AG04449 (cell line): ENCODE results near the gene GSDMA.

Experiments used
- CTCF ChIA-PET: fragments of 350-600 bp; formaldehyde crosslinking; extraction: SDS; loops from one replicate; lab custom pipeline; 2021; ENCODE audit warnings: antibody characterized with exemption; lab: Yijun Ruan, JAX
- POLR2A ChIA-PET: fragments of 400-600, 350-600 bp; formaldehyde crosslinking; extraction: SDS; loops from one replicate; lab custom pipeline; 2020; ENCODE audit warnings: antibody characterized with exemption, inconsistent platforms; lab: Yijun Ruan, JAX
- DNase-seq: peaks from one replicate; pipeline ENCODE4 v3.0.0-alpha.2; 2010; ENCODE audit warnings: low read depth, low spot score
- H3K4me3 ChIP-seq: 2 replicates; pipeline ENCODE4 v1.5.1; 2011; ENCODE audit warnings: low read depth, mild to moderate bottlenecking, control low read depth, low read length
- CTCF ChIP-seq: IDR thresholded peaks from one replicate; pipeline ENCODE4 v1.5.1; 2011; ENCODE audit warnings: mild to moderate bottlenecking, moderate library complexity, low read length, control low read depth, inconsistent platforms; ENCODE audit not compliant: insufficient read depth; ENCODE audit errors: missing control alignments

The GSDMA gene

GRCh38 chr17:39979016-39979670, 16.3 kb downstream of the GSDMA start:
- H3K4me3 ChIP-seq = no peak overlapping the region
- TF ChIP-seq CTCF = no peak
- peak; percentile 67 for DNase-seq
- ChIA-PET CTCF (interaction anchor here (0.9 to 23.7 kb wide), 17 partner anchors 19 to 356 kb away, joined by 3 to 450 read pairs (median 8); partner anchors contain the start of genes GSDMA and ORMDL3), POLR2A (interaction anchor here (0.6 to 0.9 kb wide), 3 partner anchors 50 to 494 kb away, joined by 3 to 4 read pairs (median 3); partner anchors contain the start of genes LRRC3C and ORMDL3)

GRCh38 chr17:39979893-39980350, 17.1 kb downstream of the GSDMA start:
- H3K4me3 ChIP-seq = peak overlapping the region; percentile 64
- CTCF ChIA-PET = interaction anchor here (0.9 to 23.7 kb wide), 32 partner anchors 8 to 357 kb away, joined by 3 to 450 read pairs (median 5); partner anchors contain the start of genes GSDMA, ORMDL3 and ZPBP2
- TF ChIP-seq CTCF = peak; percentile 7
- DNase-seq = no peak
- POLR2A ChIA-PET = interaction anchor here (0.6 to 1.2 kb wide), 7 partner anchors 11 to 495 kb away, joined by 3 to 7 read pairs (median 3); partner anchors contain the start of gene CASC3

GRCh38 chr17:39980351-39981206, 17.8 kb downstream of the GSDMA start, which contains the start of gene PSMD3:
Gene PSMD3, plus strand, starts transcription at chr17:39980807. Its CDS starts 164 bp downstream, at chr17:39980971.
- peak; percentile 97 for DNase-seq
- H3K4me3 ChIP-seq = peak within 1 kb of the TSS; percentile 96
- CTCF ChIA-PET = interaction anchor here (0.6 to 23.7 kb wide), 37 partner anchors 9 to 358 kb away, joined by 3 to 450 read pairs (median 5); partner anchors contain the start of genes GSDMA, GSDMB, NR1D1 and ORMDL3
- POLR2A ChIA-PET = interaction anchor here (0.6 to 1.2 kb wide), 5 partner anchors 12 to 160 kb away, joined by 3 to 7 read pairs (median 3); partner anchors contain the start of gene CASC3
- TF ChIP-seq CTCF = peak; percentile 64

- CTCF ChIA-PET = interaction anchor here (0.6 to 23.7 kb wide), 34 partner anchors 9 to 252 kb away, joined by 3 to 450 read pairs (median 5); partner anchors contain the start of genes GSDMA, GSDMB, NR1D1 and ORMDL3
- peak overlapping the region; percentile 96 for H3K4me3 ChIP-seq
- no peak for DNase-seq
- no peak for TF ChIP-seq CTCF
- POLR2A ChIA-PET = interaction anchor here (1.0 to 1.2 kb wide), 2 partner anchors 22 to 159 kb away, joined by 5 to 7 read pairs; partner anchors contain the start of gene CASC3
Measured at GRCh38 chr17:39981207-39981741, 18.5 kb downstream of the GSDMA start.

- peak overlapping the region; percentile 96 for H3K4me3 ChIP-seq
- TF ChIP-seq CTCF = no peak
- ChIA-PET POLR2A (no interaction called here), CTCF (interaction anchor here (0.9 to 23.7 kb wide), 12 partner anchors 10 to 361 kb away, joined by 3 to 450 read pairs (median 4); partner anchors contain the start of genes GSDMA and NR1D1)
- no peak for DNase-seq
Measured at GRCh38 chr17:39981766-39982375, 19.1 kb downstream of the GSDMA start.
